Measurements from ENCODE around the gene TFR2. TPM values are rescaled to one million over a fixed set of nuclear protein-coding genes. Genes with fewer than 3 reads are reported as not detected.

The TFR2 gene
- total and polyA plus RNA-seq, 2 of the 13 experiments (the other 11 are each of a cell fraction or from before 2014, with no cell fraction given): 36.9 to 64.2 TPM

GRCh38 chr7:100602889-100603725, 38.2 kb downstream of the TFR2 start:
- H4K20me1 ChIP-seq (ENCODE audit: insufficient read depth, low read length): no peaks in the 10 kb centered on the region
- BruUV-seq (replicated peaks): no TSS peak
- H3K4me2 ChIP-seq (ENCODE audit: low read depth, low read length): peak overlapping the region; percentile 86
- DNase-seq (ENCODE audit: low spot score) (no peak), FAIRE-seq (no peak), ATAC-seq (peak; percentile 5; the same call in 1 of the 3 replicates)
- H3K27me3 ChIP-seq (ENCODE audit: control insufficient read depth in 1 of 2, insufficient read depth in 2 of 2, low read length in 2 of 2): 0 out of 5 replicates have a peak, but pooled peaks cover 0 to 2% of the 10 kb centered on the region in 2 experiments
- no peak overlapping the region for H3K9ac ChIP-seq (ENCODE audit: insufficient read depth, low read depth, low read length)
- intact Hi-C loops (cut with micrococcal nuclease; ENCODE audit: unreplicated experiment): no loop called here
- H3K4me1 ChIP-seq (ENCODE audit: insufficient read depth, low read length): peaks cover 44% of the 10 kb centered on the region
- no peak overlapping the region for H2AFZ ChIP-seq (ENCODE audit: low read length)
- H3K9me3 ChIP-seq (ENCODE audit: low read length): no peaks in the 10 kb centered on the region
- H3K36me3 ChIP-seq (replicated peaks in 1 of 2; ENCODE audit: control insufficient read depth in 1 of 2, insufficient read depth in 2 of 2, low read length in 2 of 2): no peaks in the 10 kb centered on the region
- 46% methylated on average over 20 of the region's 21 CpGs for WGBS (ENCODE audit: low lambda C conversion rate)
- no peaks in the 10 kb centered on the region for H3K79me2 ChIP-seq (ENCODE audit: insufficient read depth, low read length)
- TF ChIP-seq, protein P1, sequence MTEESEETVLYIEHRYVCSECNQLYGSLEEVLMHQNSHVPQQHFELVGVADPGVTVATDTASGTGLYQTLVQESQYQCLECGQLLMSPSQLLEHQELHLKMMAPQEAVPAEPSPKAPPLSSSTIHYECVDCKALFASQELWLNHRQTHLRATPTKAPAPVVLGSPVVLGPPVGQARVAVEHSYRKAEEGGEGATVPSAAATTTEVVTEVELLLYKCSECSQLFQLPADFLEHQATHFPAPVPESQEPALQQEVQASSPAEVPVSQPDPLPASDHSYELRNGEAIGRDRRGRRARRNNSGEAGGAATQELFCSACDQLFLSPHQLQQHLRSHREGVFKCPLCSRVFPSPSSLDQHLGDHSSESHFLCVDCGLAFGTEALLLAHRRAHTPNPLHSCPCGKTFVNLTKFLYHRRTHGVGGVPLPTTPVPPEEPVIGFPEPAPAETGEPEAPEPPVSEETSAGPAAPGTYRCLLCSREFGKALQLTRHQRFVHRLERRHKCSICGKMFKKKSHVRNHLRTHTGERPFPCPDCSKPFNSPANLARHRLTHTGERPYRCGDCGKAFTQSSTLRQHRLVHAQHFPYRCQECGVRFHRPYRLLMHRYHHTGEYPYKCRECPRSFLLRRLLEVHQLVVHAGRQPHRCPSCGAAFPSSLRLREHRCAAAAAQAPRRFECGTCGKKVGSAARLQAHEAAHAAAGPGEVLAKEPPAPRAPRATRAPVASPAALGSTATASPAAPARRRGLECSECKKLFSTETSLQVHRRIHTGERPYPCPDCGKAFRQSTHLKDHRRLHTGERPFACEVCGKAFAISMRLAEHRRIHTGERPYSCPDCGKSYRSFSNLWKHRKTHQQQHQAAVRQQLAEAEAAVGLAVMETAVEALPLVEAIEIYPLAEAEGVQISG (CRISPR knock-in tag; IDR thresholded peaks at IDR 0.05): 0 out of 2 replicates have a peak, but pooled peaks have one; percentile 5
- no peak for TF ChIP-seq GPN1 (CRISPR knock-in tag; IDR thresholded peaks at IDR 0.05; ENCODE audit: borderline replicate concordance)
- no peak overlapping the region for H3K27ac ChIP-seq (ENCODE audit: extremely low read length, insufficient read depth, low read length)
- in situ Hi-C loops (cut with HindIII; ENCODE audit: extremely low pct_ligation_motif_present, low pct_unique_long_range_greater_than_20kb): no loop called here
- peak overlapping the region in 2 of 3 experiments; percentile 36 to 71; a peak in 2 of 6 replicates for H3K4me3 ChIP-seq (replicated peaks in 1 of 3; ENCODE audit: insufficient read depth in 1 of 3, low read depth in 2 of 3, low read length in 3 of 3)
- ChIA-PET CTCF (ENCODE audit: low intra/inter-chr PET ratio, low total read pairs) (no interaction called here), POLR2A (interaction anchor here (1.2 to 2.9 kb wide), 4 partner anchors 9 to 272 kb away, joined by 3 to 19 read pairs (median 10); partner anchors contain the start of genes FBXO24, LRCH4, MOSPD3 and POP7)

- FAIRE-seq (no peak), ATAC-seq (no peak), DNase-seq (ENCODE audit: low spot score) (no peak)
- intact Hi-C loops (cut with micrococcal nuclease; ENCODE audit: unreplicated experiment) (no loop called here), in situ Hi-C loops (cut with HindIII; ENCODE audit: extremely low pct_ligation_motif_present, low pct_unique_long_range_greater_than_20kb) (no loop called here)
- Histone ChIP-seq H2AFZ (ENCODE audit: low read length) (no peak overlapping the region), H3K27ac (ENCODE audit: extremely low read length, insufficient read depth, low read length) (no peak overlapping the region), H3K9ac (ENCODE audit: insufficient read depth, low read depth, low read length) (no peak overlapping the region), H3K4me1 (ENCODE audit: insufficient read depth, low read length) (peaks cover 44% of the 10 kb centered on the region), H4K20me1 (ENCODE audit: insufficient read depth, low read length) (no peaks in the 10 kb centered on the region), H3K36me3 (replicated peaks in 1 of 2; ENCODE audit: control insufficient read depth in 1 of 2, insufficient read depth in 2 of 2, low read length in 2 of 2) (no peaks in the 10 kb centered on the region), H3K4me2 (ENCODE audit: low read depth, low read length) (peak overlapping the region; percentile 64; the same call in 1 of the 2 replicates), H3K79me2 (ENCODE audit: insufficient read depth, low read length) (no peaks in the 10 kb centered on the region), H3K9me3 (ENCODE audit: low read length) (no peaks in the 10 kb centered on the region), H3K4me3 (replicated peaks in 1 of 3; ENCODE audit: insufficient read depth in 1 of 3, low read depth in 2 of 3, low read length in 3 of 3) (no peak overlapping the region; a peak in 1 of 6 replicates), H3K27me3 (ENCODE audit: control insufficient read depth in 1 of 2, insufficient read depth in 2 of 2, low read length in 2 of 2) (peaks cover 2 to 6% of the 10 kb centered on the region in 2 experiments; a peak in 1 of 5 replicates)
- TF ChIP-seq ETV5 (CRISPR knock-in tag; IDR thresholded peaks at IDR 0.05; ENCODE audit: borderline replicate concordance): 0 out of 2 replicates have a peak, but pooled peaks have one; percentile 1
- TF ChIP-seq ZNF501 (CRISPR knock-in tag; IDR thresholded peaks at IDR 0.05): peak; percentile 2; the same call in 1 of the 2 replicates
- TF ChIP-seq TFDP1 (CRISPR knock-in tag; IDR thresholded peaks at IDR 0.05; ENCODE audit: borderline replicate concordance): no peak
- WGBS (ENCODE audit: low lambda C conversion rate): 30% methylated on average over 8 of the region's 9 CpGs
- CTCF ChIA-PET (ENCODE audit: low intra/inter-chr PET ratio, low total read pairs): no interaction called here
- POLR2A ChIA-PET: no interaction called here
- BruUV-seq (replicated peaks): no TSS peak
These were observed 40.7 kb downstream of the TFR2 start for GRCh38 chr7:100600730-100601038.
